ENCODE results near the gene SYTL2. TPM values are rescaled to one million over a fixed set of nuclear protein-coding genes. Genes with fewer than 3 reads are reported as not detected.

Gene SYTL2
- total and polyA plus RNA-seq, 4 donors, result 29.2 to 57.4 (median 48.5) TPM

- 87 to 91% methylated on average over 4 of the region's 4 CpGs for WGBS, 2 donors
- Histone ChIP-seq H3K4me1 (ENCODE audit: control insufficient read depth in 1 of 2, insufficient read depth in 2 of 2, low read length in 2 of 2) (no peaks in the 10 kb centered on the region), H3K36me3 (ENCODE audit: control insufficient read depth in 1 of 2, insufficient read depth in 2 of 2, low read length in 1 of 2) (no peaks in the 10 kb centered on the region), H3K27me3 (ENCODE audit: control insufficient read depth in 1 of 2, insufficient read depth in 2 of 2, low read length in 1 of 2) (no peaks in the 10 kb centered on the region), H3K27ac (ENCODE audit: low read depth in 1 of 2, low read length in 2 of 2) (no peak overlapping the region), H3K4me3 (ENCODE audit: low read length in 2 of 2) (no peak overlapping the region), H3K9me3 (ENCODE audit: control insufficient read depth, low read length) (peaks cover 1% of the 10 kb centered on the region)
- ATAC-seq (ENCODE audit: low FRiP score), result no peak
- no peak for DNase-seq
- intact Hi-C loops (cut with DNase I), result no loop called here
Observed at GRCh38 chr11:85764796-85765195, 46.1 kb downstream of the SYTL2 start.

- intact Hi-C loops (cut with DNase I), result no loop called here
- H3K4me1 ChIP-seq (ENCODE audit: control insufficient read depth in 1 of 2, insufficient read depth in 2 of 2, low read length in 2 of 2), result peaks cover 0 to 2% of the 10 kb centered on the region in 2 donors
- H3K9me3 ChIP-seq (ENCODE audit: control insufficient read depth, low read length), result no peaks in the 10 kb centered on the region
- H3K27ac ChIP-seq (ENCODE audit: low read depth in 1 of 2, low read length in 2 of 2), result no peak overlapping the region
- H3K4me3 ChIP-seq (ENCODE audit: low read length in 2 of 2), result no peak overlapping the region
- 100% methylated on average over 1 of the region's 1 CpG for WGBS, 2 donors
- no peaks in the 10 kb centered on the region for H3K36me3 ChIP-seq (ENCODE audit: control insufficient read depth in 1 of 2, insufficient read depth in 2 of 2, low read length in 1 of 2)
- no peaks in the 10 kb centered on the region for H3K27me3 ChIP-seq (ENCODE audit: control insufficient read depth in 1 of 2, insufficient read depth in 2 of 2, low read length in 1 of 2)
- ATAC-seq (ENCODE audit: low FRiP score) (no peak), DNase-seq (no peak)
Observed at GRCh38 chr11:85762226-85762625, 48.7 kb downstream of the SYTL2 start.

GRCh38 chr11:85759915-85760314, 51.0 kb downstream of the SYTL2 start:
- no peak overlapping the region for H3K4me3 ChIP-seq (ENCODE audit: low read length in 2 of 2)
- WGBS, 2 donors, result 98 to 99% methylated on average over 2 of the region's 2 CpGs
- DNase-seq, result no peak
- no peaks in the 10 kb centered on the region for H3K36me3 ChIP-seq (ENCODE audit: control insufficient read depth in 1 of 2, insufficient read depth in 2 of 2, low read length in 1 of 2)
- intact Hi-C loops (cut with DNase I), result no loop called here
- ATAC-seq (ENCODE audit: low FRiP score), result no peak
- no peaks in the 10 kb centered on the region for H3K27me3 ChIP-seq (ENCODE audit: control insufficient read depth in 1 of 2, insufficient read depth in 2 of 2, low read length in 1 of 2)
- H3K4me1 ChIP-seq (ENCODE audit: control insufficient read depth in 1 of 2, insufficient read depth in 2 of 2, low read length in 2 of 2), result peaks cover 0 to 2% of the 10 kb centered on the region in 2 donors
- no peak overlapping the region for H3K27ac ChIP-seq (ENCODE audit: low read depth in 1 of 2, low read length in 2 of 2)
- H3K9me3 ChIP-seq (ENCODE audit: control insufficient read depth, low read length), result no peaks in the 10 kb centered on the region

GRCh38 chr11:85758480-85759039, 52.4 kb downstream of the SYTL2 start:
- ATAC-seq (ENCODE audit: low FRiP score) (no peak), DNase-seq (no peak)
- Histone ChIP-seq H3K9me3 (ENCODE audit: control insufficient read depth, low read length) (no peaks in the 10 kb centered on the region), H3K27me3 (ENCODE audit: control insufficient read depth in 1 of 2, insufficient read depth in 2 of 2, low read length in 1 of 2) (no peaks in the 10 kb centered on the region), H3K4me1 (ENCODE audit: control insufficient read depth in 1 of 2, insufficient read depth in 2 of 2, low read length in 2 of 2) (peaks cover 0 to 2% of the 10 kb centered on the region in 2 donors), H3K27ac (ENCODE audit: low read depth in 1 of 2, low read length in 2 of 2) (no peak overlapping the region), H3K36me3 (ENCODE audit: control insufficient read depth in 1 of 2, insufficient read depth in 2 of 2, low read length in 1 of 2) (no peaks in the 10 kb centered on the region), H3K4me3 (ENCODE audit: low read length in 2 of 2) (no peak overlapping the region)
- WGBS, 2 donors, result 88 to 96% methylated on average over 1 of the region's 1 CpG
- intact Hi-C loops (cut with DNase I), result no loop called here

- Histone ChIP-seq H3K4me3 (ENCODE audit: low read length in 2 of 2) (no peak overlapping the region), H3K9me3 (ENCODE audit: control insufficient read depth, low read length) (no peaks in the 10 kb centered on the region), H3K27ac (ENCODE audit: low read depth in 1 of 2, low read length in 2 of 2) (no peak overlapping the region), H3K36me3 (ENCODE audit: control insufficient read depth in 1 of 2, insufficient read depth in 2 of 2, low read length in 1 of 2) (no peaks in the 10 kb centered on the region), H3K27me3 (ENCODE audit: control insufficient read depth in 1 of 2, insufficient read depth in 2 of 2, low read length in 1 of 2) (no peaks in the 10 kb centered on the region), H3K4me1 (ENCODE audit: control insufficient read depth in 1 of 2, insufficient read depth in 2 of 2, low read length in 2 of 2) (peaks cover 0 to 2% of the 10 kb centered on the region in 2 donors)
- ATAC-seq (ENCODE audit: low FRiP score) (no peak), DNase-seq (no peak)
- intact Hi-C loops (cut with DNase I), result no loop called here
- WGBS, 2 donors, result 94 to 96% methylated on average over 4 of the region's 4 CpGs
Observed at GRCh38 chr11:85758026-85758425, 52.9 kb downstream of the SYTL2 start.

GRCh38 chr11:85756401-85757200, 54.3 kb downstream of the SYTL2 start:
- DNase-seq (no peak), ATAC-seq (ENCODE audit: low FRiP score) (no peak)
- Histone ChIP-seq H3K36me3 (ENCODE audit: control insufficient read depth in 1 of 2, insufficient read depth in 2 of 2, low read length in 1 of 2) (no peaks in the 10 kb centered on the region), H3K27ac (ENCODE audit: low read depth in 1 of 2, low read length in 2 of 2) (peak overlapping the region in 1 of 2 donors; percentile 60), H3K4me3 (ENCODE audit: low read length in 2 of 2) (no peak overlapping the region), H3K27me3 (ENCODE audit: control insufficient read depth in 1 of 2, insufficient read depth in 2 of 2, low read length in 1 of 2) (no peaks in the 10 kb centered on the region), H3K9me3 (ENCODE audit: control insufficient read depth, low read length) (no peaks in the 10 kb centered on the region), H3K4me1 (ENCODE audit: control insufficient read depth in 1 of 2, insufficient read depth in 2 of 2, low read length in 2 of 2) (peaks cover 0 to 2% of the 10 kb centered on the region in 2 donors)
- intact Hi-C loops (cut with DNase I), result no loop called here
- WGBS, 2 donors, result 30 to 35% methylated on average over 6 of the region's 6 CpGs

- DNase-seq, result no peak
- peaks cover 0 to 2% of the 10 kb centered on the region in 2 donors for H3K4me1 ChIP-seq (ENCODE audit: control insufficient read depth in 1 of 2, insufficient read depth in 2 of 2, low read length in 2 of 2)
- no peak overlapping the region for H3K4me3 ChIP-seq (ENCODE audit: low read length in 2 of 2)
- H3K27ac ChIP-seq (ENCODE audit: low read depth in 1 of 2, low read length in 2 of 2), result no peak overlapping the region
- 93 to 96% methylated on average over 1 of the region's 1 CpG for WGBS, 2 donors
- intact Hi-C loops (cut with DNase I), result no loop called here
- no peak for ATAC-seq (ENCODE audit: low FRiP score)
- no peaks in the 10 kb centered on the region for H3K27me3 ChIP-seq (ENCODE audit: control insufficient read depth in 1 of 2, insufficient read depth in 2 of 2, low read length in 1 of 2)
- H3K9me3 ChIP-seq (ENCODE audit: control insufficient read depth, low read length), result no peaks in the 10 kb centered on the region
- no peaks in the 10 kb centered on the region for H3K36me3 ChIP-seq (ENCODE audit: control insufficient read depth in 1 of 2, insufficient read depth in 2 of 2, low read length in 1 of 2)
Observed at GRCh38 chr11:85755701-85756100, 55.2 kb downstream of the SYTL2 start.

- 90 to 98% methylated on average over 2 of the region's 2 CpGs for WGBS, 2 donors
- Histone ChIP-seq H3K36me3 (ENCODE audit: control insufficient read depth in 1 of 2, insufficient read depth in 2 of 2, low read length in 1 of 2) (no peaks in the 10 kb centered on the region), H3K27me3 (ENCODE audit: control insufficient read depth in 1 of 2, insufficient read depth in 2 of 2, low read length in 1 of 2) (no peaks in the 10 kb centered on the region), H3K4me3 (ENCODE audit: low read length in 2 of 2) (no peak overlapping the region), H3K27ac (ENCODE audit: low read depth in 1 of 2, low read length in 2 of 2) (no peak overlapping the region), H3K9me3 (ENCODE audit: control insufficient read depth, low read length) (no peaks in the 10 kb centered on the region), H3K4me1 (ENCODE audit: control insufficient read depth in 1 of 2, insufficient read depth in 2 of 2, low read length in 2 of 2) (peaks cover 0 to 2% of the 10 kb centered on the region in 2 donors)
- no peak for ATAC-seq (ENCODE audit: low FRiP score)
- intact Hi-C loops (cut with DNase I), result no loop called here
- no peak for DNase-seq
Observed at GRCh38 chr11:85755285-85755684, 55.7 kb downstream of the SYTL2 start.

All from aorta (tissue), 5 donors.